ENCODE results near the gene ERC1. TPM values are rescaled to one million over a fixed set of nuclear protein-coding genes. Genes with fewer than 3 reads are reported as not detected.

The ERC1 gene
- total and polyA plus RNA-seq, 9 of the 15 experiments (the other 6 are each of a cell fraction or from before 2014, with no cell fraction given), result 0.74 to 11.8 (median 4.8) TPM

DNA sequence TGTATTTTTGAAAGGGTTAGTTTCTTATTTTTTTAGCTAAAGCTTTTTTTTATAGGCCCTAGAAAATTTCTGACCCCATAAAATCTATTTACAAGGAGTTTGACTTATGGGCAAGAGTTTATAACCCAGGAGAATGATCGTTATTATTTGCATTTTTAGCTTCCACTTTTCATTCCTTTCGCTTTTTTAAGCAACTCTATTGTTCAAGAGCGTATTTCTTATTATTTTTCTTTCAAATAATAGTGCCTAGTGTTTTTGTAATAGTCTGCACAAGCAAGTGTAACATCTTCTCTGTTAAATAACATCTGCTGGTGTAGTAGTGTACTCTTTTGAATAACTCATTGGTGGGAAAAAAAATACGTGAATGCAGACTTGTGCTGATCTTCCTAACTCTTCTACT is 216.3 kb downstream of the ERC1 start:
- in situ Hi-C loops (cut with MboI) (no loop called here), intact Hi-C loops (cut with micrococcal nuclease) (no loop called here)
- Histone ChIP-seq H3K36me3 (ENCODE audit: control insufficient read depth, insufficient read depth, low read length) (no peaks in the 10 kb centered on the region), H3K4me2 (ENCODE audit: insufficient read depth, low read length) (no peak overlapping the region), H3K9ac (ENCODE audit: insufficient read depth in 1 of 2, low read depth in 2 of 2, low read length in 2 of 2) (no peak overlapping the region), H2AFZ (ENCODE audit: low read depth, low read length) (no peak overlapping the region), H3K4me3 (no peak overlapping the region), H4K20me1 (replicated peaks; ENCODE audit: control insufficient read depth, insufficient read depth, low read length) (no peaks in the 10 kb centered on the region), H3K4me1 (replicated peaks in 1 of 2; ENCODE audit: control insufficient read depth in 2 of 2, insufficient read depth in 2 of 2, low read length in 2 of 2) (no peaks in the 10 kb centered on the region; a peak in 1 of 5 replicates), H3K27ac (ENCODE audit: extremely low read depth, low read depth, low read length) (no peak overlapping the region), H3K79me2 (ENCODE audit: control insufficient read depth, insufficient read depth, low read length) (no peaks in the 10 kb centered on the region), H3K9me1 (ENCODE audit: control insufficient read depth, insufficient read depth, low read length) (no peaks in the 10 kb centered on the region), H3K9me3 (replicated peaks; ENCODE audit: control insufficient read depth, insufficient read depth, low read depth, low read length) (no peaks in the 10 kb centered on the region), H3K27me3 (ENCODE audit: control insufficient read depth in 2 of 2, insufficient read depth in 2 of 2, low read length in 2 of 2) (no peaks in the 10 kb centered on the region)
- ATAC-seq (no peak), DNase-seq (ENCODE audit: extremely low read depth in 1 of 4, low spot score in 3 of 4) (no peak), FAIRE-seq (no peak)
- 79% methylated on average over 4 of the region's 4 CpGs for WGBS (ENCODE audit: insufficient coverage, low coverage, missing lambda C conversion rate)
- POLR2A ChIA-PET, result no interaction called here
- CTCF ChIA-PET (ENCODE audit: low intra/inter-chr PET ratio), result interaction anchor here (0.6 kb wide), 1 partner anchor 93 kb away, joined by 4 read pairs; no protein-coding TSS in a partner anchor
- no TSS peak for BruUV-seq (replicated peaks)
- TF ChIP-seq CEBPB (tag; IDR thresholded peaks at IDR 0.05) (no peak), RBM34 (IDR thresholded peaks at IDR 0.05; ENCODE audit: borderline replicate concordance, insufficient read depth, low read length) (no peak), RHOXF2B (CRISPR knock-in tag; conservative IDR thresholded peaks at IDR 0.05) (no peak), TRIM25 (IDR thresholded peaks at IDR 0.05; ENCODE audit: borderline replicate concordance) (no peak), ATF7 (IDR thresholded peaks at IDR 0.05) (no peak), XRCC4 (IDR thresholded peaks at IDR 0.05; ENCODE audit: extremely low read depth, insufficient read depth, insufficient read length) (no peak), GABPB1 (CRISPR knock-in tag; IDR thresholded peaks at IDR 0.05) (no peak), ZBTB40 (IDR thresholded peaks at IDR 0.05) (no peak), ZBTB40 (CRISPR knock-in tag; IDR thresholded peaks at IDR 0.05) (no peak), ZNF274 (IDR thresholded peaks at IDR 0.05; ENCODE audit: borderline replicate concordance, low read depth, low read length) (no peak), RAD51 (IDR thresholded peaks at IDR 0.05; ENCODE audit: borderline replicate concordance, low read depth) (no peak), ZNF644 (tag; IDR thresholded peaks at IDR 0.05; ENCODE audit: low read depth) (no peak)

Measured in K562 (cell line).